ENCODE measurements around the gene DCUN1D5. TPM values are rescaled to one million over a fixed set of nuclear protein-coding genes. Genes with fewer than 3 reads are reported as not detected.

Gene DCUN1D5
- total and polyA plus RNA-seq, 2 of the 8 experiments (the other 6 are each of a cell fraction or from before 2014, with no cell fraction given) = 76.1 to 95.4 TPM

- H2BK12ac ChIP-seq (ENCODE audit: low read depth, low read length) = no peak overlapping the region
- TF ChIP-seq RNF2 (IDR thresholded peaks at IDR 0.05; ENCODE audit: borderline replicate concordance, low read depth, low read length, missing control alignments, poor library complexity, severe bottlenecking) = no peak
- TF ChIP-seq POLR2AphosphoS5 (IDR thresholded peaks at IDR 0.05; ENCODE audit: low read depth, low read length) = no peak
- TF ChIP-seq ATF3 (IDR thresholded peaks at IDR 0.05; ENCODE audit: insufficient read depth, low read depth, low read length) = no peak
- no peak for TF ChIP-seq TBP (IDR thresholded peaks at IDR 0.05; ENCODE audit: low read depth, low read length)
- no peak for TF ChIP-seq RXRA (IDR thresholded peaks at IDR 0.05; ENCODE audit: insufficient read depth, low read depth, low read length)
- TF ChIP-seq EGR1 (IDR thresholded peaks at IDR 0.05; ENCODE audit: borderline replicate concordance, low read depth, low read length) = no peak
- no peak for TF ChIP-seq GTF2F1 (IDR thresholded peaks at IDR 0.05; ENCODE audit: borderline replicate concordance, low read depth, low read length)
- TF ChIP-seq HDAC6 (IDR thresholded peaks at IDR 0.05; ENCODE audit: low read depth, low read length) = no peak
- no peak for DNase-seq (ENCODE audit: low read depth in 1 of 2, low spot score in 2 of 2)
These were observed 40.7 kb downstream of the DCUN1D5 start for GRCh38 chr11:103051151-103051801.

More at GRCh38 chr11:103051151-103051801, 40.7 kb downstream of the DCUN1D5 start:
- Histone ChIP-seq H3K4ac (replicated peaks; ENCODE audit: insufficient read length, low read depth, low read length) (no peak overlapping the region), H3K79me1 (ENCODE audit: low read depth, low read length) (no peaks in the 10 kb centered on the region), H3K27ac (ENCODE audit: low read depth, low read length) (no peak overlapping the region), H3K23me2 (ENCODE audit: low read depth, low read length) (no peaks in the 10 kb centered on the region), H3K9me3 (ENCODE audit: insufficient read depth in 2 of 2, low read depth in 1 of 2, low read length in 1 of 2) (no peaks in the 10 kb centered on the region), H4K91ac (replicated peaks; ENCODE audit: insufficient read length, low read length) (no peak overlapping the region), H3K79me2 (ENCODE audit: control insufficient read depth in 1 of 2, insufficient read depth in 2 of 2, low read length in 2 of 2) (no peaks in the 10 kb centered on the region), H3K18ac (ENCODE audit: extremely low read depth, low read length) (no peak overlapping the region), H3K27me3 (replicated peaks in 1 of 4; ENCODE audit: control insufficient read depth in 3 of 4, extremely low read depth in 1 of 4, insufficient read depth in 3 of 4, low read length in 3 of 4) (no peaks in the 10 kb centered on the region), H2BK120ac (replicated peaks; ENCODE audit: low read depth, low read length) (no peak overlapping the region), H3K4me1 (replicated peaks in 1 of 4; ENCODE audit: control insufficient read depth in 3 of 4, insufficient read depth in 4 of 4, low read length in 3 of 4) (no peaks in the 10 kb centered on the region), H4K20me1 (replicated peaks in 1 of 2; ENCODE audit: control insufficient read depth in 1 of 2, insufficient read depth in 2 of 2, low read length in 2 of 2) (peaks cover 0 to 2% of the 10 kb centered on the region in 2 experiments), H2BK20ac (ENCODE audit: low read length) (no peak overlapping the region), H2AFZ (ENCODE audit: low read length) (no peak overlapping the region), H3K56ac (replicated peaks; ENCODE audit: insufficient read length, low read depth, low read length) (no peak overlapping the region), H4K5ac (ENCODE audit: insufficient read length, low read depth, low read length) (no peak overlapping the region), H2AK5ac (ENCODE audit: low read depth, low read length) (no peak overlapping the region), H3K36me3 (ENCODE audit: control insufficient read depth in 2 of 4, insufficient read depth in 4 of 4, low read length in 3 of 4) (no peaks in the 10 kb centered on the region), H4K8ac (ENCODE audit: extremely low read depth, insufficient read depth, low read length) (no peak overlapping the region), H3K23ac (ENCODE audit: insufficient read length) (no peak overlapping the region), H3K14ac (ENCODE audit: insufficient read length) (no peak overlapping the region), H2BK5ac (ENCODE audit: low read depth, low read length) (no peak overlapping the region), H3K4me2 (ENCODE audit: insufficient read depth in 1 of 2, low read depth in 2 of 2, low read length in 2 of 2) (no peak overlapping the region), H3K4me3 (ENCODE audit: extremely low read depth in 1 of 4, insufficient read depth in 2 of 4, low read depth in 3 of 4, low read length in 4 of 4) (no peak overlapping the region), H2BK15ac (ENCODE audit: low read length) (no peak overlapping the region), H3K9ac (replicated peaks in 1 of 4; ENCODE audit: extremely low read depth in 1 of 4, low read depth in 3 of 4, low read length in 3 of 4) (no peak overlapping the region)
- WGBS, 2 experiments (ENCODE audit: extremely low coverage in 1 of 2, insufficient coverage in 1 of 2, insufficient read length in 1 of 2, insufficient replicate concordance in 2 of 2, low coverage in 1 of 2, low lambda C conversion rate in 2 of 2, missing lambda C conversion rate in 1 of 2) = 92% methylated on average over 1 of the region's 1 CpG; no CpG with 5 or more reads in 1 of the 2 experiments
- FAIRE-seq = no peak
- POLR2A ChIA-PET (ENCODE audit: partially characterized antibody) = interaction anchor here (1.4 kb wide), 1 partner anchor 15 kb away, joined by 3 read pairs; no protein-coding TSS in a partner anchor
- CTCF ChIA-PET (ENCODE audit: partially characterized antibody) = interaction anchor here (3.1 kb wide), 1 partner anchor 16 kb away, joined by 12 read pairs; no protein-coding TSS in a partner anchor
